ENCODE data around the gene FAM240A. TPM values are rescaled to one million over a fixed set of nuclear protein-coding genes. Genes with fewer than 3 reads are reported as not detected.

FAM240A gene
- total RNA-seq, 1 experiment from 2014 or later: not detected

DNA sequence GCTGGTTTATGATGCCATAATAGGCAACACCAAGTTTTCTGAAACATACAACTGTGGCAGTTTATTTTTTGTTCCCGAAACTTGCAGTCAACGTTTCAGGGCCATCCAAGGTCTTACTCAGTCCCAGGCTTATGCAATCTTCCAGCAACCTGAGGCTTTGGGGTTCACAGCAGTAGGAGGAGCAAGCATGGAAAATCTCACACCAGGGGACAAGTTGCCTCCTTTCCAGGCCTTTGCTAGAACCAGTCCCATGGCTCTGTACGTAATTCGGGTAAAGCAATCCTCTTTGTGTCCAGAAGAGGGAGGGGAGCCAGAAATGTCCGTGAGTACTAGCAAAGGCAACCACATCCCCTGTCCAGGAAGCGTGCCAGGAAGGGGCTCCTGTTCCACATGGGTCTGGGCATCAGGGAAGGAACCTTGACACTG lies 4.7 kb upstream of the FAM240A start:
- no peak for DNase-seq
- Histone ChIP-seq H3K9me3 (ENCODE audit: insufficient read depth, low read depth) (no peaks in the 10 kb centered on the region), H3K27me3 (ENCODE audit: insufficient read depth, low read depth) (no peaks in the 10 kb centered on the region), H3K9me2 (ENCODE audit: insufficient read depth) (no peaks in the 10 kb centered on the region), H3K4me1 (replicated peaks; ENCODE audit: insufficient read depth) (no peaks in the 10 kb centered on the region), H3F3A (ENCODE audit: insufficient read depth, low read depth) (no peaks in the 10 kb centered on the region), H3K4me3 (no peak overlapping the region), H3K79me2 (ENCODE audit: low read depth) (no peaks in the 10 kb centered on the region), H4K20me1 (ENCODE audit: insufficient read depth) (no peaks in the 10 kb centered on the region), H3K4me2 (no peak overlapping the region), H3K27ac (no peak overlapping the region), H3K36me3 (ENCODE audit: low read depth) (no peaks in the 10 kb centered on the region), H2AFZ (no peak overlapping the region)
- ChIA-PET CTCF (no interaction called here), POLR2A (ENCODE audit: unreplicated experiment) (no interaction called here)
- intact Hi-C loops (cut with micrococcal nuclease; ENCODE audit: unreplicated experiment): no loop called here
- TF ChIP-seq, protein P1, sequence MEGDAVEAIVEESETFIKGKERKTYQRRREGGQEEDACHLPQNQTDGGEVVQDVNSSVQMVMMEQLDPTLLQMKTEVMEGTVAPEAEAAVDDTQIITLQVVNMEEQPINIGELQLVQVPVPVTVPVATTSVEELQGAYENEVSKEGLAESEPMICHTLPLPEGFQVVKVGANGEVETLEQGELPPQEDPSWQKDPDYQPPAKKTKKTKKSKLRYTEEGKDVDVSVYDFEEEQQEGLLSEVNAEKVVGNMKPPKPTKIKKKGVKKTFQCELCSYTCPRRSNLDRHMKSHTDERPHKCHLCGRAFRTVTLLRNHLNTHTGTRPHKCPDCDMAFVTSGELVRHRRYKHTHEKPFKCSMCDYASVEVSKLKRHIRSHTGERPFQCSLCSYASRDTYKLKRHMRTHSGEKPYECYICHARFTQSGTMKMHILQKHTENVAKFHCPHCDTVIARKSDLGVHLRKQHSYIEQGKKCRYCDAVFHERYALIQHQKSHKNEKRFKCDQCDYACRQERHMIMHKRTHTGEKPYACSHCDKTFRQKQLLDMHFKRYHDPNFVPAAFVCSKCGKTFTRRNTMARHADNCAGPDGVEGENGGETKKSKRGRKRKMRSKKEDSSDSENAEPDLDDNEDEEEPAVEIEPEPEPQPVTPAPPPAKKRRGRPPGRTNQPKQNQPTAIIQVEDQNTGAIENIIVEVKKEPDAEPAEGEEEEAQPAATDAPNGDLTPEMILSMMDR (conservative IDR thresholded peaks at IDR 0.05): no peak
- TF ChIP-seq EZH2 (IDR thresholded peaks at IDR 0.05; ENCODE audit: low read depth): no peak
- BruUV-seq (replicated peaks): no TSS peak

DNA sequence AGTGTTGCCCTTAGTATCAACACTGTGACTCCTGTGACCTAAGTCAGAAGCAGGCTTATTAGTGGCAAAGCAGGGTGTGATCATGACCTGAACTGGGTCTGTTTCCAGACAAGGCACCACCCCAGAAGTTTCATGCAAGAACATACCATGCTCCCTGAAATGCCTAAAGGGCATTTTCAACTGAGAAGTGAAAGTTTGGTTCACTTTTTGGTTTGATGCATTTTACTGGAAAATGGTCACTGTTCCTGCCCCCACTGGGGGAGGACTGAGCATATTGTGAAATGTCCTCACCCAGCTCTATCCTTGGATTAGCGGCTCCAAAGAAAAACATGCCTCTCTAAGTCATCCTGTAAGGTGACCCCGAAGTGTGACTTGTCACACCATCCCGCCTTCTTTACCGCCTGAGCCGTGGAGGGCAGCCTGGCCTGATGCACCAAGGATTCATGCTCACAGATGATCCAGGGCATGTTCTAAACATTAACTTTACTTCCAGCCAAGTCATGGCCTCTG lies 3.1 kb upstream of the FAM240A start:
- POLR2A ChIA-PET (ENCODE audit: unreplicated experiment): no interaction called here
- no peak overlapping the region for H2AFZ ChIP-seq

DNA sequence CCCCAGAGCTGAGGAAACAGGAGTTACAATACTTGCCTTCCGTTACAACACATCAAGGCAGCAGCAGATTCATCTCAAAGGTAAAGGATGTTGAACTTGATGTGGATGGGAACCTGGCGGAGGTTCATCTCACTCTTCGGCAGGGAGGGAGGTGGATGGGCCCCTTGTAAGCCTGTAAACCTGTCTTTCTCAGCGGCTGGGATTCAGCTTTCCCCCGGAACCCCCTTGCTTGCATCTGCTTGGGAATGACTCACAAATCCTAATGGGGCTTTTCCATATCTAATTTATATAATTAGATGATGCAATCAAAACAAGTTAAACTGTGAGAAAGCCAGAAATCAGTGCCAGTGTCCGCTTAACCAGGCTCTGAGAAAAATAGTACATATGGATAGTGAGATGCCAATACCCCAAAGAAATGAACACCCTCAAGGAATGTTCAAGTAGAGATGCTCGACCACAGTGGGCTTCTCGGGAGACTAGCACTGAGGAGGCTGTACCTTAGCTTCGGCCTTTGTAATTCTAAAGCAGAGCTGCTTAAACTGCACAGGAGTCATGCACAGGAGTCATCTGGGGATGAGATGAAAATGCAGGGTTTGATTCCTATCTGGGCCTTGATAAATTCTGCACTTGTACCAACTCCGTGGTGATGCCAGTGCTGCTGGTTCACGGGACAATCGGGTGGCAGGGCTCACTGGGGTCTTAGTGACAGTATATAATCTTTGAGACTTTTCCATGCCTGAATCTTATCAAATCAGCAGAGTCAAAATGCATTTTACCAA lies 2.2 kb upstream of the FAM240A start:
- Histone ChIP-seq H4K20me1 (ENCODE audit: insufficient read depth) (no peaks in the 10 kb centered on the region), H3F3A (ENCODE audit: insufficient read depth, low read depth) (no peaks in the 10 kb centered on the region), H3K36me3 (ENCODE audit: low read depth) (no peaks in the 10 kb centered on the region), H3K27me3 (ENCODE audit: insufficient read depth, low read depth) (no peaks in the 10 kb centered on the region), H3K4me2 (no peak overlapping the region), H2AFZ (no peak overlapping the region), H3K4me3 (no peak overlapping the region), H3K4me1 (replicated peaks; ENCODE audit: insufficient read depth) (no peaks in the 10 kb centered on the region), H3K27ac (no peak overlapping the region), H3K9me2 (ENCODE audit: insufficient read depth) (no peaks in the 10 kb centered on the region), H3K9me3 (ENCODE audit: insufficient read depth, low read depth) (no peaks in the 10 kb centered on the region), H3K79me2 (ENCODE audit: low read depth) (no peaks in the 10 kb centered on the region)
- ChIA-PET POLR2A (ENCODE audit: unreplicated experiment) (no interaction called here), CTCF (no interaction called here)
- intact Hi-C loops (cut with micrococcal nuclease; ENCODE audit: unreplicated experiment): no loop called here
- DNase-seq: no peak
- BruUV-seq (replicated peaks): no TSS peak
- no peak for TF ChIP-seq EZH2 (IDR thresholded peaks at IDR 0.05; ENCODE audit: low read depth)
- TF ChIP-seq, protein P1 (conservative IDR thresholded peaks at IDR 0.05): no peak

More for the DNA sequence above, 3.1 kb upstream of the FAM240A start:
- Histone ChIP-seq H3K36me3 (ENCODE audit: low read depth) (no peaks in the 10 kb centered on the region), H3K9me2 (ENCODE audit: insufficient read depth) (no peaks in the 10 kb centered on the region), H3K9me3 (ENCODE audit: insufficient read depth, low read depth) (no peaks in the 10 kb centered on the region), H3K4me2 (no peak overlapping the region), H4K20me1 (ENCODE audit: insufficient read depth) (no peaks in the 10 kb centered on the region), H3K27me3 (ENCODE audit: insufficient read depth, low read depth) (no peaks in the 10 kb centered on the region), H3F3A (ENCODE audit: insufficient read depth, low read depth) (no peaks in the 10 kb centered on the region), H3K79me2 (ENCODE audit: low read depth) (no peaks in the 10 kb centered on the region), H3K27ac (no peak overlapping the region), H3K4me1 (replicated peaks; ENCODE audit: insufficient read depth) (no peaks in the 10 kb centered on the region), H3K4me3 (no peak overlapping the region)
- intact Hi-C loops (cut with micrococcal nuclease; ENCODE audit: unreplicated experiment): no loop called here
- no peak for TF ChIP-seq EZH2 (IDR thresholded peaks at IDR 0.05; ENCODE audit: low read depth)
- TF ChIP-seq, protein P1 (conservative IDR thresholded peaks at IDR 0.05): no peak
- CTCF ChIA-PET: no interaction called here
- no peak for DNase-seq
- no TSS peak for BruUV-seq (replicated peaks)
